HT-29 (cell line): ENCODE measurements around the gene CTLA4. TPM values are rescaled to one million over a fixed set of nuclear protein-coding genes. Genes with fewer than 3 reads are reported as not detected.
"Not testable (repeated sequence)": the region's sequence is repeated elsewhere in the genome, so short reads cannot be mapped to it uniquely, and the experiment has no call there.

Source experiments
- DNase-seq: peaks from one replicate; pipeline ENCODE4 v3.0.0-alpha.2; 2015; ENCODE audit warnings: low spot score
- total RNA-seq: library from RNA; depleted of rRNA; stranded (reverse); fragments of >200 nt; shearing (Covaris generic); gene quantifications from 2 replicates; pipeline ENCODE4 v1.2.3, GENCODE V29; 2014

The CTLA4 gene
- total RNA-seq, 1 experiment from 2014 or later, result not detected

DNA sequence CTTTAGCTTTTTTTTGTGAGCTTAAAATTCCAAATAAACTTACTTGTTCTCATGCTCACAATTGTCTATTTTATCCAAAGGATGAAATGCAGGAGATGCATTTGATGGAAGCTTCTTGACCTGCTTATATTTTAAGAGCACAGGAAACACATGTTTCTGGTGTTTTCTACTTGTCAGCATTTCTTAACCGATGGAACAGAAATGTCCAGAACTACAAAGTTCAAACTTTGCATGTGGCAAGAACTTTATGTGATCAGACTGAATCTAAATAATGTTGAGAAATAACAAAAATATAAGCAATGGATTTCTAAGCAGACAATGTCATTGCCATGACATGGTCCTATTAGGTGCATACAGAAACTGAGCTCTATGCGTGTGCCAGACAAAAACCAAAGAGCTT is 9.9 kb upstream of the CTLA4 start:
- no peak for DNase-seq

DNA sequence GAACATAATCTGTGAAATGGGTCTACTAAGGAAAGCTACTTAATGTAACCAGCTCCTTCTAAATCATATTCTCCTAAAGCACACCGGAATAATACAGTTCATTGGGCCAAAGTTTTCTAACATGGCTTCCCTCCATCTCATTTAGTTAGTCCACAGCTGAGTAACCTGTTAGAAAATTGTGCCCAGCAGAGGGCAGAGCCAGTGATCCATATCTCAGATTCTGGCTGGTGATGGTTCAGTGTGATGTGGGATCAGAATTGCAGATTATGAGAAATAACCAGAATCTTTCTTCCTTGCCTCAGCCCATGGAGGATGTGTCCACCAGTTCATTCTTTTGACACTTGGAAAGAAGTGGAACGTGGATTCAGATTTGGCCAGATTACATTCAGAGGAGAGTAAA is 9.4 kb upstream of the CTLA4 start:
- no peak for DNase-seq

DNA sequence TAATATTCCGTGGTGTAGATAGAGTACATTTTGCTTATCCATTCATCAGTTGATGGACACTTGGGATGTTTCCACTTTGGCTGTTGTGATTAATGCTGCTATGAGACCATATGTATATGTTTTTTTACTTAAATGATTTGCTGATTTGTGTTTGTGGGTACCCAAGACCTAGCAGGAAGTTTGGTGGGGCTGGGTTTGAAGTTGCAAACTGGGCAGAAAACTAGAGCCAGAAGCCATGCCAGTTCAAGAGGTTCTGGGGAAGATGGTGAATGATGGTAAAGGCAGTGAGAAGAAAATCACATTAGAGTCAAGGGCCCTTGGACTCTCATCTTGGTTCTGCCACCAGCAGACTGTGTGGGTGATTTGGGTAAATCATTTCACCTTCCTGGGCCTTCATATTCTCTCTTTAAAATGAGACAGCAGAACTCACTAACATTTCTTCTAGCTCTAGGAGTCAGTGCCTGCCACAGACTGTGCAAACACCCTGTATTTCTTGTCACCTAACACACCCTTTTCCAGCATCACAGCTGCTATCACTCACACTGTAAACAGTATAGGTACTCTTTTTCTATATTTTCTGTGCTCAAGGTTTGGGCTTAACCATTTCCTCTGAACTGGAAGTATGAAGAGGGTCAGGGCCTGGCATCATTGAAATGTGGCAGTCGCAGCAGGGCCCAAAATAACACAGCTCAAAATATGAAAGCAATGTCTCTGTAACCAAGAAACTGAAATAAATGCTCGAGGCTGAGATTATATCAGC is 8.4 kb upstream of the CTLA4 start:
- no peak for DNase-seq

DNA sequence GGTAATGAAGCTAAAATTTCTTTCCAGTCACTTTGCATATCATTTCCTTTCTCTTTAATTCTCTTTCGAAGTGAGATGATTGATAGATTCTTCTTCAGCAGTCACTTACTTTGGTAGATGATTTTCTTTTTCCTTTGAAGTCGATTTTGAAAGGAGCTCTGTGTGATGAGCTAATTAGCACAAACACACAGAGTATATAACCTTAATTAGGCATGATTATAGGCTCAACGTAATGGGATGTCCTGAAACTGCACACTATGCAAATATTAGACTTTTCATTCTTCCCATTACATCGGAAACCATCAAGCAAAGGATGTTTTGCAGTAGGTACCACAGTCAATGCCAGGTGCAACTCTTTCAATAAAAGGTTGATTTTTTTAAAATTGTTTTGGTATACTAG is 6.4 kb upstream of the CTLA4 start:
- DNase-seq, result no peak

DNA sequence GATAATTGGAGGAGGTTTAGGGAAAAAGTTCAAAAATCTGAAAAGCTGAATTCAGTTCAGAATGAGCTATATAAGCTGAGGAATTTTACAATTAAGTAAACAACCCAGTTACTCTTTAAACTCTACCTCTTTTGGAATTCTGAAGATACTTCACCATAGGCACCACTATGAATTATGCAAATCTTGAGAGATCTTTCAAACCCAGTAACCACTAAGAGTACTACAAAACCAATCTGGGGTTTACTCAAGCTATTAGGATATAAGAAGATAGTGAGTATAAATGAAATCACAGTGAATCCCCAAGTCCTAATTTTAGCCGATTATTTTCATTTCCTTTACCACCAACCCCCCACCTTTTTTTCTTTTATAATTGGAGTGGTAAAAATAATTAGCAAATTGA is 6.0 kb upstream of the CTLA4 start:
- no peak for DNase-seq

DNA sequence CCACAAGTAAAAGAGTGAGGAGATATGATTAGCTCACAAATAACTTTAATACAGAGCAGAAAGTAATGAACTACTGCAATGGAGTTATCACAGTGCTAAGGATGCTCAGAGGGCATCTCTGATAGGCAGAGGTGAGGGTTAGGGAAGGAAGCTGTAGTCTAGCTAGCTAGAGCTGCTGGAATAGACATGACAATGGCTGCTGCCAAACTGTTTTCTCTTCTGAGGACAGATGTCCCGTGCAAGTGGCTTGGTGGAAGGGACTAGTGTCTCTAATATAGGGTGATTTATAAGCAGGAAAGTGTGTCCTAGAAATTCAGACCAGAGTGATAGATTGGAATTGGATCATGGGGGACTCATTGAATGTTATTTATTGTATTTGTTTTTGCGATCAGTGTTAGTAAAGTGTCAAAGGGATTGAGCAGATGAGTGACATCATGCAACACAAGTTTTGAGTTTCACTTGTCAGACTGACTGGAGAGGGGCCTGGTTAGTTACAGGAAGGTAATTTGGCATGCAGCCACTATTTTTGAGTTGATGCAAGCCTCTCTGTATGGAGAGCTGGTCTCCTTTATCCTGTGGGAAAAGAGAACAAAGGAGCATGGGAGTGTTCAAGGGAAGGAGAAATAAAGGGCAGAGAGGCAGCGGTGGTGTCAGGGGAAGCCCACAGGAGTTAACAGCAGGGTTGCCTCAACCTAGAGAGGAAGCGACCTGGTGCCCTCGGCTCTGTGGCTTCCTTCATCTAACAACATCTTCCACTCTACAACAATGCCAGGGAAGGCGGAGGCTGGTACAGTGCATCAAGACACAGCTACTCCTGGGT is 1.9 kb downstream of the CTLA4 start:
- no peak for DNase-seq

DNA sequence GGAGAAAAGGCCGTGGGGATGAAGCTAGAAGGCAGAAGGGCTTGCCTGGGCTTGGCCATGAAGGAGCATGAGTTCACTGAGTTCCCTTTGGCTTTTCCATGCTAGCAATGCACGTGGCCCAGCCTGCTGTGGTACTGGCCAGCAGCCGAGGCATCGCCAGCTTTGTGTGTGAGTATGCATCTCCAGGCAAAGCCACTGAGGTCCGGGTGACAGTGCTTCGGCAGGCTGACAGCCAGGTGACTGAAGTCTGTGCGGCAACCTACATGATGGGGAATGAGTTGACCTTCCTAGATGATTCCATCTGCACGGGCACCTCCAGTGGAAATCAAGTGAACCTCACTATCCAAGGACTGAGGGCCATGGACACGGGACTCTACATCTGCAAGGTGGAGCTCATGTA is 2.9 kb downstream of the CTLA4 start:
- DNase-seq, result no peak

DNA sequence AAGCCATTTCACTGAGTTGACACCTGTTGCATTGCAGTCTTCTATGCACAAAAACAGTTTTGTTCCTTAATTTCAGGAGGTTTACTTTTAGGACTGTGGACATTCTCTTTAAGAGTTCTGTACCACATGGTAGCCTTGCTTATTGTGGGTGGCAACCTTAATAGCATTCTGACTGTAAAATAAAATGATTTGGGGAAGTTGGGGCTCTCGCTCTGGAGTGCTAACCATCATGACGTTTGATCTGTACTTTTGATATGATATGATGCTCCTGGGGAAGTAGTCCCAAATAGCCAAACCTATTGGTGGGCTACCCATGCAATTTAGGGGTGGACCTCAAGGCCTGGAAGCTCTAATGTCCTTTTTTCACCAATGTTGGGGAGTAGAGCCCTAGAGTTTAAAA is 3.4 kb downstream of the CTLA4 start:
- no peak for DNase-seq

DNA sequence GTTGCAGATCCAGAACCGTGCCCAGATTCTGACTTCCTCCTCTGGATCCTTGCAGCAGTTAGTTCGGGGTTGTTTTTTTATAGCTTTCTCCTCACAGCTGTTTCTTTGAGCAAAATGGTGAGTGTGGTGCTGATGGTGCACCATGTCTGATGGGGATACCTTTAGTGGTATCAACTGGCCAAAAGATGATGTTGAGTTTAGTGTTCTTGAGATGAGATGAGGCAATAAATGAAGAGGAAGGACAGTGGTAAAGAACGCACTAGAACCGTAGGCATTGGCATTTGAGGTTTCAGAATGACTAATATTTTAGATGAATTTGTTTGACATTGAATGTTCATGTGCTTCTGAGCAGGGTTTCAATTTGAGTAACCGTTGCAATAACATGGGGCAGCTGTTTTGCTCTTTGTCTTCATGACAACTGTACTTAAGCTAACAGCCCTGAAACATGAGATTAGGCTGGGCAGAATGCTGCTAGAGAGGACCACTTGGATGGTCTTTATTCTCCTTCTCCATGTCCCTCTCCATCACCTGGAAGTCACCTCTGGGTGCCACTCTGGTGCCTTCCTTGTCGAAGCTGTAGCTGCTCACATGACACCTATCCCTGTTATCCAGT is 3.9 kb downstream of the CTLA4 start:
- DNase-seq, result no peak

DNA sequence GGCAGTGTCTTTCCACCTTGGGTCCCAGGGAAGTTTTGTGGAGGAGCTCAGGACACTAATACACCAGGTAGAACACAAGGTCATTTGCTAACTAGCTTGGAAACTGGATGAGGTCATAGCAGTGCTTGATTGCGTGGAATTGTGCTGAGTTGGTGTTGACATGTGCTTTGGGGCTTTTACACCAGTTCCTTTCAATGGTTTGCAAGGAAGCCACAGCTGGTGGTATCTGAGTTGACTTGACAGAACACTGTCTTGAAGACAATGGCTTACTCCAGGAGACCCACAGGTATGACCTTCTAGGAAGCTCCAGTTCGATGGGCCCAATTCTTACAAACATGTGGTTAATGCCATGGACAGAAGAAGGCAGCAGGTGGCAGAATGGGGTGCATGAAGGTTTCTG is 5.9 kb downstream of the CTLA4 start:
- no peak for DNase-seq

DNA sequence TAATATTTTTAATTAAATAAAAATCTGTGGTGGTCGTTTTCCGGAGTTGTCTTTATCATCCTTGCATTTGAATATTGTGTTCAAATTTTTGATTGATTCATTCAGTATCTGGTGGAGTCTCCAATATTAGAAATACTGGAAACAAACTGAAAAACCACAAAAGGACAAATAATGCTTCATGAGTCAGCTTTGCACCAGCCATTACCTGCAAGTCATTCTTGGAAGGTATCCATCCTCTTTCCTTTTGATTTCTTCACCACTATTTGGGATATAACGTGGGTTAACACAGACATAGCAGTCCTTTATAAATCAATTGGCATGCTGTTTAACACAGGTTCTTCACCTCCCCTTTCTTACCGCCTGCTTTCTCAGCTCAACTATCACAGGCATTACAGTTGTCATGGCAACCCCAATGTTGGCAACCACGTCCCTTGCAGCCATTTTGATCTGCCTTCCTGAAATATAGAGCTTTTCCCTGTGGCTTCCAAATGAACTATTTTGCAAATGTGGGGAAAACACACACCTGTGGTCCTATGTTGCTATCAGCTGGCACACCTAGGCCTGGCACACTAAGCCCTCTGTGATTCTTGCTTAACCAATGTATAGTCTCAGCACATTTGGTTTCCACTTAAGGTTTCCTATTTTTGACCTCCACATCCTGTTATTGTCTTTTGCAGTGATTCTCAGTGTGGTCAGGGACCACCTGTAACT is 6.5 kb downstream of the CTLA4 start:
- DNase-seq, result no peak

DNA sequence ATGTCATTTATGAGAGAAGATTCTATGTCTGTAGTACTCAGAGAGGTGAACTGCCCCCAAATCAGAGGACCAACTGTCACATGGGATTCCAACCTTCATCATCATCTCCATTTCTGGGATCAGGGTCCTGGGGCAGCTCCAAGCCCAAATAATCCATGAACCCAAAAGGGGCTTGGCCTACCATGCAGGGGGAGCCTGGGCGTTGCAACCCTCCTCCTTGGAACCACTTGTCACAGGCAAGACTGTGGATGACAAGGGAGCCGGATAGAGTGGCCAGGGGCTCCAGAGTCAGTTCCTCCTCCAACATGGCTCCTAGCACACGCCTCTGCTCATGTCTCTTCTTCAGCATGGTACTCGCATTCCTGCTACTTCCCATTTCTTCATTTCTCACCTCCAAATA is 7.9 kb downstream of the CTLA4 start:
- DNase-seq, result no peak

DNA sequence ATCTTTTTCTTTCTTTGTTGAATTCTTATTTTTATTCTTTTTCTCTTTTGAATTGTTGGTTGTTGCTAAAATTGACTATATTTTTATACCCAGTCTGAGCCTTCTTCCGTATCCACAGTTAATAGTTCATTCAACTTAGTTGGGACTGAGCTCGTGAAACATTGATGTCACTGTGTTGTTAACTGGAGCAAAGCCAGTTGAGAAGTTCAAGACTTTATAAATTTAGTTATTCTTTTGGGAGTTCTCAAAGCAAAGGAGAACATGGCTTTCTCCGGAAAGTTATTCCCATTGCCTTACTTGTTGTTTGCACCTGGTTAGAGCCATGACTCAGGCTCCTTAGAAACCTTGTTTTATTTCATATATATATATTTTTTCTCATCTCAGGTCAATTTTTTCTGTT is 8.8 kb downstream of the CTLA4 start:
- DNase-seq, result no peak

DNA sequence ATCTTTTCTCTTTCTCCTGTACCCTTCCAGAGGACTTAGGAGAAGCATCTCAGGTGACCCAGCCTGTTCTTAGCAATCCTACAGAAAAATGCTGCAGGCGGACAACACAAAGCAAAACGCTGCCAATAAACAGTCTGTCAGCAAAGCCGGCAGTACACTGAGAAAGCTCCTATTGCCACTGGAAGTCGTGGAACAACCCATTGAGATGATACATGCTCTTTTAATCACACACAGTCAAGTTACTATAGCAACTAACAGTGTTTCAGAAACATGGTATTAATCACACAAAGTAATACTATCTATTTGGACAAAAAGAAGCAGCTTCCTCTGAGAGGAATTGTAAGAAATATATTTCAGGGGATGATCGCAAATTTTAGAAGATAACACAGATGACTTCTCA is 10.5 kb downstream of the CTLA4 start:
- no peak for DNase-seq

DNA sequence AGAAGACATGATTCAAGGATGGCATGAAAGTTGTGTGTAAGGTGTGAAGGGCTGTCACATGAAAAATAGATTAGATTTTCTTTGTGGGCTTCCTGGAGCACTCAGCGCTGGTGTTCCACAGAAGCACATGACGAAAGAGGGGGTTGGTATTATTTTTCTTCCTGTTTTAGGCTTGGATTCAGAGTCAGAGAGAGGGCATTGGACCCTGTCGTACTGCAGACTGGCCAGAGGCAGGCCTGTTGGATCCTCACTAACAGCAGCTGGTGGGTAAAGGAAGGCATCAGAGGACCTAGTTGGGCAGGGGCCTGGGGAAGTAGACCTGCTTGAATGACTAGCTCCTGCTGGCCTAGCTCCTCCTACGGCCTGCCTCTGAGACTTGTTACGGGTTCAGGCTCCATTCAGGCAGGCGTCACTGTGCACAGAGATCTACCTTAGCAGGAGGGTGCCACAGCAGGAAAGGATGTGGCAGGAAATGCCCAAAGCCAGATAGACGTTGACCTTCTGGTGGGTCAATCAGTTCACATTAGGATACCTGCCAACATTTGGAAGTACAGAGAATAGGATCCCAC is 13.1 kb downstream of the CTLA4 start:
- no peak for DNase-seq

DNA sequence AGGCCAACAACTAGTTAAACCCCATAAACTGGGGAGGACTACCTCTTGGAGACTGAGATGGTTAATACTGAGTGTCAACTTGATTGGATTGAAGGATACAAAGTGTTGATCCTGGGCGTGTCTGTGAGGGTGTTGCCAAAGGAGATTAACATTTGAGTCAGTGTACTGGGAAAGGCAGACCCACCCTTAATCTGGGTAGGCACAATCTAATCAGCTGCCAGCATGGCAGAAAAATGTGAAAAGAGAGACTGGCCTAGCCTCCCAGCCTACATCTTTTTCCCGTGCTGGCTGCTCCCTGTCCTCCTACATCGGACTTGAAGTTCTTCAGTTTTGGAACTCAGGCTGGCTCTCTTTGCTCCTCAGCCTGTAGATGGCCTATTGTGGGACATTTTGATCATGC is 13.6 kb downstream of the CTLA4 start:
- DNase-seq, result not testable (repeated sequence)

DNA sequence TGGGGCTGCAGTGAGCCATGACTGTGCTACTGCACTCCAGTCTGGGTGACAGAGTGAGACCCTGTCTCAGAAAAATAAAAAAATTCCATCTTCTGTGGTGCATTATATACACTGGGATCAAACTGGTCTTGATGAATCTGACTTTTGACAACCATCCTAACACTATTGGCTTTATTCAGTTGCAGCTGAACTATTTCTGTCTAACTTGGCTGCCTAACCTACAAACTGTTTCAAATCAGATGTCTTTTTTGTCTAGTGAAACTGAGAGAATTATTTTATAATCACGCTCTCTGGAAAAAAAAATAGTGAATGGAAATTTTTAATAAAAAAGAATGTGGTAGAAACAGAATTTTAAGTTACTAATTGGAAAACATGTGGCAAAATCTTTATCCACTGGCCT is 15.0 kb downstream of the CTLA4 start:
- DNase-seq, result no peak

DNA sequence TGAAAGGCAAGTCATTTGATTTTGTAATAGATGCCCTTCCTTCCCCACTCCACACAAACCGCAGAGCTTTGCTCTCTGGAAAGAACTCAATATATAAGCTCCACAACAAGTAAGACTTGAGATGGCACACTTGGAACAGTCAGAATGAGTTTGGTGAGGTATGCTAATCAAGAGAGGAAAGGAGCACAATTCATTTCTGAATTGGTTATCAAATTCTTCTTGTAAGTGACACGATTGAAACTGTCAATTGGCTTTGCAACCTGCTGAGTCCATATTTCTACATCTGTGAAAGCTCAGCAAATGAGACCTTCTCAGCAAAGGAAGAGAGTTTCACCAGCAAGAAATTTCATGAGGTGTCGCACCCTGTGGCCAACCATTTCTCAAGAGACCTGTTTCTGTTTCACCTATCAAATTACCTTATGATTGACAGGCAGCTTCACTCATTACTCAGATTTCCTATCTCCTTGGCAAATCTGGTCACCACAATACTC is 19.1 kb downstream of the CTLA4 start:
- DNase-seq, result no peak

DNA sequence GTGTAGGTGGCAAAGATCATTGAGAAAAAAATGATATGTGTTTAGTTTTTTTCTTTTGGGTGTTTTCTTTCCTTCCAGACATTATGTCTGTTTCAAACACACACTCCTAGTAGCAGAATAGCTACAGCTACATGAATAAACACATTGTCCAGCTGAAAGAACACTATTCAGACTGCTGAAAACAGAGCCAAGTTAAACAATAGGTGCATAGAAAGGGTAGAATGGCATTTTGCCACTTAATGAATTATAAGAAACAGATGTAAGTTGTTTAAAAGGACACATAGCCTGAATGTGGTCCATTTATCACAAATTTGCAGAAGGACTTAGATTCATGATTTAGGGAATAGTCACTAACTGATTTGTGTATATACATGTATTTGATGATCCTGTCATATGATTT is 20.1 kb downstream of the CTLA4 start:
- DNase-seq, result no peak

DNA sequence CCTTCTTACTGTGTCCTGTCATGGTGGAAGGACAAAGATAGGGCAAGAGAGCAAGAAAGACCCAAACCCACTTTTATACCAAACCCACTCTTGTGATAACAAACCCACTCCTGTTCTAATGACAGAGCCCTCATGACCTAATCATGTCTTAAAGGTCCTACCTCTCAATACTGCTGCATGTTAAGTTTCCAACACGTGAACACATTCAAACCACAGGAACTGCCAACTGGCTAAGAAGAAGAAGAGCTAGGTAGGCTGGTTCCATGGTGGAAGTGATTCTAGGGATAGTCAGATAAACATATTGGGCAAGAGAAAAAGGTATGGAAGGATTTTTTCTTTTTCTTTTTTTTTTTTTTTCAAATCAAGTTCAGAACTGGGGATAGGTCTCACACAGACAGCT is 22.0 kb downstream of the CTLA4 start:
- DNase-seq, result no peak

DNA sequence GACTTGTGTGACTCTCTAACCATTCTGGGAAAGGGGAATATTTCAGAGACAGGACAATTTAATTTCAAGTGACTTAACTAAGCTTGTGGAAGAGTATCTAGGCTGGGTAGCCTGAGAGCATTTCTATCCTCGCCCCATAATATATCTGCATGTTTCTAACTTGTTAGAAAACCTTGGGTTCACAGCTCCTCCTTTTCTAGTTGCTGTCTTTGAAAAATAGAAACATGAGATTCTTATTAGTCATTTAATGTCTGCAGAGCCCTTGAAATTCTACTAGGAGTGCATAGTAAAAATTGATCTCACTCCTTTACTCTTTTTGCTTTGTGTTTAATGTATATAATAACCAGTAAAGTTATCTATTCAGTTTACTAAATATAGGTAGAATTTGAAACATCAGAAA is 22.4 kb downstream of the CTLA4 start:
- no peak for DNase-seq

DNA sequence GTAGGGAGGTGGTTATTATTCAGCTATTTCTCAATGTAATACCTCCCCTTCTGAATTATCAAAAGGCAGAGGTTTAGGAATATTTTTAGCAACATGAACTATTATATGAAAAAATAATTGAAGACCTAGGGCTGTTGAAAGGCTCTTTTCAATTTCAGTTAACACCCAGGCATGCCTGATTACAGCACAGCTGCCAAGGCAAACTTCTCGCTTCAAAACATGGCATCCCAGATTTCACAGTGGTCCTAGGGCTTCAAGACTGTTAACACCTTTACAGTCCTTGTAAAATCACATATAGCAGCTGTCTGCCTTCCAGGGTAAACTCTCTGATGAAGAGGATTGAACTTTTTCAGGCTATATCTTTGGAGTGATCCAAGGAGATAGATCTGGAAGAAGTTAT is 23.2 kb downstream of the CTLA4 start:
- DNase-seq, result no peak
